ENCODE results near the gene SLC20A1. TPM values are rescaled to one million over a fixed set of nuclear protein-coding genes. Genes with fewer than 3 reads are reported as not detected.

The SLC20A1 gene
- total and polyA plus RNA-seq, 2 of the 4 experiments (the other 2 are of a cell fraction): 93.6 to 94.1 TPM

DNA sequence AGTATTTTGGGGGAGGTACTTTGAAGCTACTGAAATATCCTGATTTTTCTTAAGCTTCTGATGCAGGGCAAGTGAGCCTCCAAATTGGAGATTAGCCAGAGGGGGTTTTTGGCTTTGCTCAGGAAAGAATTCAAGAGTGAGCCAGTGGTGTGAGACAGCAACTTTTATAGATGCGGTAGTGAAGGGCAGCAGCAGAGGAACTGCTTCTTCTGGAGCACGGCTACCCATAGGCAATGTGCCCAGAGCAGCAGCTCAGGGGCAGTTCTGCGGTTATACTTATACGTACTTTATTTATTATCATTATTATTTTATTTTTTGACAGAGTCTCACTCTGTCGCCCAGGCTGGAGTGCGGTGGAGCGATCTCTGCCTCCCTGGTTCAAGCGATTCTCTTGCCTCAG lies 55.3 kb downstream of the SLC20A1 start:
- no CpG with 5 or more reads among the region's 8 CpGs for WGBS, 2 experiments (ENCODE audit: extremely low coverage in 2 of 2, insufficient read length in 1 of 2)
- H3K4me2 ChIP-seq (ENCODE audit: low read depth, low read length): no peak overlapping the region
- H4K8ac ChIP-seq (ENCODE audit: low read depth in 2 of 2, low read length in 2 of 2): no peak overlapping the region
- BruUV-seq (replicated peaks): no TSS peak
- POLR2A ChIA-PET (ENCODE audit: unreplicated experiment): no interaction called here
- intact Hi-C loops (cut with micrococcal nuclease) (no loop called here), dilution Hi-C loops (cut with HindIII; ENCODE audit: low sequenced_read_pairs, unreplicated experiment) (no loop called here), in situ Hi-C loops (cut with MboI; ENCODE audit: low sequenced_read_pairs) (no loop called here)
- CTCF ChIA-PET: interaction anchor here (1.0 kb wide), 1 partner anchor 19 kb away, joined by 4 read pairs; no protein-coding TSS in a partner anchor
- no peak overlapping the region for H2AK5ac ChIP-seq (ENCODE audit: low read depth, low read length)
- no peak overlapping the region for H2BK15ac ChIP-seq (ENCODE audit: low read depth, low read length)
- no peaks in the 10 kb centered on the region for H3K36me3 ChIP-seq (ENCODE audit: control insufficient read depth, insufficient read depth, low read length)
- no peak overlapping the region for H3K4me3 ChIP-seq (ENCODE audit: insufficient read depth, low read depth, low read length)
- no peak overlapping the region for H3K23ac ChIP-seq (ENCODE audit: low read depth, low read length)
- H3K4me1 ChIP-seq (ENCODE audit: control insufficient read depth, insufficient read depth, low read length): 0 out of 2 replicates have a peak, but pooled peaks cover 2% of the 10 kb centered on the region
- H3K9me3 ChIP-seq (ENCODE audit: control insufficient read depth, insufficient read depth, low read length): no peaks in the 10 kb centered on the region
- H3K9me1 ChIP-seq (ENCODE audit: insufficient read depth, low read length): no peaks in the 10 kb centered on the region
- no peak overlapping the region for H3K56ac ChIP-seq (ENCODE audit: extremely low read depth, insufficient read depth, low read length)
- H4K20me1 ChIP-seq (ENCODE audit: insufficient read depth, low read length): no peaks in the 10 kb centered on the region
- H3K4ac ChIP-seq (ENCODE audit: low read depth, low read length): no peak overlapping the region
- H3K79me1 ChIP-seq (ENCODE audit: low read depth in 1 of 2, low read length in 2 of 2): no peaks in the 10 kb centered on the region
- peak; percentile 51 for DNase-seq
- no peak overlapping the region for H3K9ac ChIP-seq (ENCODE audit: low read depth, low read length)
- H2BK5ac ChIP-seq (ENCODE audit: low read depth, low read length, poor library complexity, severe bottlenecking): no peak overlapping the region
- no peak overlapping the region for H3K27ac ChIP-seq (ENCODE audit: insufficient read depth, low read length)
- H3K27me3 ChIP-seq (ENCODE audit: control insufficient read depth, insufficient read depth, low read length): no peaks in the 10 kb centered on the region
- no peak overlapping the region for H3K14ac ChIP-seq (replicated peaks; ENCODE audit: low read depth, low read length)
- H3K18ac ChIP-seq (ENCODE audit: low read depth, low read length): no peak overlapping the region
- no peak overlapping the region for H4K91ac ChIP-seq (ENCODE audit: insufficient read depth, low read depth, low read length)
- no peak overlapping the region for H4K5ac ChIP-seq (ENCODE audit: low read depth, low read length)
- ATAC-seq (ENCODE audit: low read depth): peak; percentile 62
- H2AFZ ChIP-seq (replicated peaks; ENCODE audit: low read length, poor library complexity): no peak overlapping the region
- no peak overlapping the region for H2AK9ac ChIP-seq (replicated peaks; ENCODE audit: low read depth, low read length, poor library complexity)
- TF ChIP-seq NFE2L2 (IDR thresholded peaks at IDR 0.05; ENCODE audit: low read depth, low read length) (no peak), RFX5 (IDR thresholded peaks at IDR 0.05; ENCODE audit: low read depth, low read length) (no peak), CHD1 (IDR thresholded peaks at IDR 0.05; ENCODE audit: low read depth, low read length) (no peak), POLR2A (IDR thresholded peaks at IDR 0.05; ENCODE audit: low read depth, low read length) (no peak)
- no peak overlapping the region for H2BK20ac ChIP-seq (ENCODE audit: low read depth, low read length)
- no peak overlapping the region for H2BK120ac ChIP-seq (ENCODE audit: low read depth, low read length)
